KMS-11 (cell line): ENCODE results near the gene CX3CR1.
"Not testable (repeated sequence)": the region's sequence is repeated elsewhere in the genome, so short reads cannot be mapped to it uniquely, and the experiment has no call there.

ENCODE experiments used
- H2AFZ ChIP-seq: fragments of 200-600 bp; sonication (generic); 2 replicates; pipeline ENCODE4 v1.6.1; 2016; ENCODE audit warnings: antibody characterized with exemption, mixed run types, low read depth
- H3K27ac ChIP-seq: fragments of 200-600 bp; sonication (generic); 2 replicates; pipeline ENCODE4 v1.6.1; 2016; ENCODE audit warnings: mild to moderate bottlenecking, mixed run types
- H3K27me3 ChIP-seq: fragments of 200-600 bp; sonication (generic); 2 replicates; pipeline ENCODE4 v1.6.1; 2017; ENCODE audit warnings: mild to moderate bottlenecking, low read depth, mixed run types, moderate library complexity; ENCODE audit not compliant: insufficient read depth
- H3K36me3 ChIP-seq: fragments of 200-600 bp; sonication (generic); 2 replicates; pipeline ENCODE4 v1.6.1; 2017; ENCODE audit warnings: mild to moderate bottlenecking, mixed run types; ENCODE audit not compliant: insufficient read depth
- H3K4me1 ChIP-seq: fragments of 200-600 bp; sonication (generic); 2 replicates; pipeline ENCODE4 v1.6.1; 2016; ENCODE audit warnings: mild to moderate bottlenecking, low read depth, mixed run types; ENCODE audit not compliant: poor library complexity, severe bottlenecking
- H3K4me2 ChIP-seq: fragments of 200-600 bp; sonication (generic); 2 replicates; pipeline ENCODE4 v1.7.0; 2016; ENCODE audit warnings: mild to moderate bottlenecking, mixed run types
- H3K4me3 ChIP-seq: fragments of 200-600 bp; sonication (generic); IDR thresholded peaks from 2 replicates; pipeline ENCODE4 v1.6.1; 2017; ENCODE audit warnings: low read depth, low read length, mixed read lengths; ENCODE audit not compliant: insufficient read depth
- H3K79me2 ChIP-seq: fragments of 200-600 bp; sonication (generic); 2 replicates; pipeline ENCODE4 v1.6.1; 2016; ENCODE audit warnings: low read depth, mixed run types; ENCODE audit not compliant: insufficient read depth
- H3K9ac ChIP-seq: fragments of 200-600 bp; sonication (generic); 2 replicates; pipeline ENCODE4 v1.6.1; 2016; ENCODE audit warnings: mild to moderate bottlenecking, mixed run types
- H4K20me1 ChIP-seq: fragments of 200-600 bp; sonication (generic); 2 replicates; pipeline ENCODE4 v1.6.1; 2016; ENCODE audit warnings: mild to moderate bottlenecking, mixed run types; ENCODE audit not compliant: insufficient read depth
- CTCF ChIP-seq: fragments of 200-600 bp; sonication (generic); conservative IDR thresholded peaks from 2 replicates; pipeline ENCODE4 v1.6.1; 2017; ENCODE audit warnings: low read depth, mild to moderate bottlenecking, antibody characterized with exemption, low read length, moderate library complexity, mixed read lengths

CX3CR1 gene

GRCh38 chr3:39325236-39325635 lies 45.4 kb upstream of the CX3CR1 start:
- Histone ChIP-seq H3K4me1 (peaks cover 33% of the 10 kb centered on the region), H4K20me1 (no peaks in the 10 kb centered on the region), H3K4me2 (no peak overlapping the region), H2AFZ (no peak overlapping the region), H3K36me3 (no peaks in the 10 kb centered on the region), H3K27ac (no peak overlapping the region), H3K79me2 (no peaks in the 10 kb centered on the region), H3K9ac (no peak overlapping the region), H3K4me3 (no peak overlapping the region), H3K27me3 (no peaks in the 10 kb centered on the region)
- no peak for TF ChIP-seq CTCF

- Histone ChIP-seq H3K9ac (no peak overlapping the region), H3K4me2 (no peak overlapping the region), H3K4me1 (peaks cover 24% of the 10 kb centered on the region), H3K4me3 (no peak overlapping the region), H4K20me1 (no peaks in the 10 kb centered on the region), H3K27ac (no peak overlapping the region), H3K79me2 (no peaks in the 10 kb centered on the region), H3K36me3 (no peaks in the 10 kb centered on the region), H3K27me3 (no peaks in the 10 kb centered on the region), H2AFZ (no peak overlapping the region)
- TF ChIP-seq CTCF: no peak
Measured at GRCh38 chr3:39323494-39323893, 43.7 kb upstream of the CX3CR1 start.

- no peaks in the 10 kb centered on the region for H3K27me3 ChIP-seq
- H3K4me3 ChIP-seq: no peak overlapping the region
- no peak overlapping the region for H2AFZ ChIP-seq
- peaks cover 19% of the 10 kb centered on the region for H3K4me1 ChIP-seq
- no peaks in the 10 kb centered on the region for H3K79me2 ChIP-seq
- no peaks in the 10 kb centered on the region for H4K20me1 ChIP-seq
- H3K4me2 ChIP-seq: no peak overlapping the region
- no peak overlapping the region for H3K9ac ChIP-seq
- no peak for TF ChIP-seq CTCF
- no peaks in the 10 kb centered on the region for H3K36me3 ChIP-seq
- no peak overlapping the region for H3K27ac ChIP-seq
Measured at GRCh38 chr3:39322936-39323335, 43.1 kb upstream of the CX3CR1 start.

GRCh38 chr3:39322209-39322715 lies 42.4 kb upstream of the CX3CR1 start:
- H3K4me1 ChIP-seq: peaks cover 12% of the 10 kb centered on the region
- not testable (repeated sequence) for H3K9ac ChIP-seq, H3K4me2 ChIP-seq

GRCh38 chr3:39321574-39321983 lies 41.7 kb upstream of the CX3CR1 start:
- not testable (repeated sequence) for H4K20me1 ChIP-seq, H3K4me2 ChIP-seq, H3K9ac ChIP-seq, H3K4me1 ChIP-seq, H3K27me3 ChIP-seq, H3K79me2 ChIP-seq, H3K4me3 ChIP-seq, H3K36me3 ChIP-seq, H3K27ac ChIP-seq
- peak overlapping the region; percentile 22; the same call in 1 of the 2 replicates for H2AFZ ChIP-seq

More at GRCh38 chr3:39322209-39322715, 42.4 kb upstream of the CX3CR1 start:
- H2AFZ ChIP-seq, H3K27me3 ChIP-seq, H4K20me1 ChIP-seq, H3K36me3 ChIP-seq, H3K4me3 ChIP-seq, H3K27ac ChIP-seq, H3K79me2 ChIP-seq: not testable (repeated sequence)
